HepG2 (cell line): ENCODE results near the gene VIM. TPM values are rescaled to one million over a fixed set of nuclear protein-coding genes. Genes with fewer than 3 reads are reported as not detected.

ENCODE experiments used
- ARNTL ChIP-seq: sonication (generic); formaldehyde crosslinking; IDR thresholded peaks from 2 replicates; pipeline ENCODE4 v1.4.0; 2020; ENCODE audit warnings: mild to moderate bottlenecking, missing genetic modification reagents
- FOXM1 ChIP-seq: sonication (generic); formaldehyde crosslinking; IDR thresholded peaks from 2 replicates; pipeline ENCODE4 v1.5.0; 2020; ENCODE audit warnings: missing genetic modification reagents
- GABPA ChIP-seq, 2 experiments: IDR thresholded peaks; 2 replicates each; pipeline ENCODE4 v1.6.1; 2011 to 2016; ENCODE audit warnings: low read depth in 2 of 2, low read length in 1 of 2, missing biosample characterization in 1 of 2, missing genetic modification characterization in 1 of 2
- HES4 ChIP-seq: sonication (generic); formaldehyde crosslinking; IDR thresholded peaks from 2 replicates; pipeline ENCODE4 v1.9.0; 2021; ENCODE audit warnings: mild to moderate bottlenecking, missing genetic modification reagents, borderline replicate concordance
- MIER2 ChIP-seq: IDR thresholded peaks from 2 replicates; pipeline ENCODE4 v1.6.1; 2016; ENCODE audit warnings: missing biosample characterization, missing genetic modification reagents
- NFYB ChIP-seq: sonication (generic); formaldehyde crosslinking; IDR thresholded peaks from 2 replicates; pipeline ENCODE4 v1.4.0; 2020; ENCODE audit warnings: missing genetic modification reagents
- NRL ChIP-seq: sonication (generic); formaldehyde crosslinking; IDR thresholded peaks from 2 replicates; pipeline ENCODE4 v1.5.0; 2020; ENCODE audit warnings: missing genetic modification reagents, mild to moderate bottlenecking, moderate library complexity, borderline replicate concordance
- PHF5A ChIP-seq: IDR thresholded peaks from one replicate; pipeline ENCODE4 v1.6.1; 2018; ENCODE audit warnings: low read depth, missing genetic modification reagents; ENCODE audit not compliant: unreplicated experiment
- RARA ChIP-seq: IDR thresholded peaks from 2 replicates; pipeline ENCODE4 v1.6.1; 2016; ENCODE audit warnings: missing genetic modification reagents, missing compliant biosample characterization
- SMARCC2 ChIP-seq: fragments of 450-650 bp; IDR thresholded peaks from 2 replicates; pipeline ENCODE4 v1.6.1; 2017; ENCODE audit warnings: antibody characterized with exemption, mild to moderate bottlenecking
- SRY ChIP-seq: sonication (generic); formaldehyde crosslinking; IDR thresholded peaks from 2 replicates; pipeline ENCODE4 v1.8.0; 2022; ENCODE audit warnings: mild to moderate bottlenecking, missing genetic modification reagents
- TBL1XR1 ChIP-seq: fragments of 150-350 bp; IDR thresholded peaks from 2 replicates; pipeline ENCODE4 v1.6.1; 2014; ENCODE audit warnings: borderline replicate concordance, low read length; ENCODE audit not compliant: partially characterized antibody
- ZFP36L2 ChIP-seq: sonication (generic); formaldehyde crosslinking; IDR thresholded peaks from 2 replicates; pipeline ENCODE4 v1.4.0; 2020; ENCODE audit warnings: missing genetic modification reagents
- ZNF224 ChIP-seq: sonication (generic); formaldehyde crosslinking; IDR thresholded peaks from 2 replicates; pipeline ENCODE4 v1.5.0; 2020; ENCODE audit warnings: mild to moderate bottlenecking, missing genetic modification reagents
- ZNF33B ChIP-seq: sonication (generic); formaldehyde crosslinking; IDR thresholded peaks from 2 replicates; pipeline ENCODE4 v1.5.1; 2020; ENCODE audit warnings: mild to moderate bottlenecking, missing genetic modification reagents
- ZNF382 ChIP-seq: sonication (generic); formaldehyde crosslinking; IDR thresholded peaks from 2 replicates; pipeline ENCODE4 v1.5.0; 2020; ENCODE audit warnings: missing genetic modification reagents, mild to moderate bottlenecking, borderline replicate concordance
- ZNF605 ChIP-seq: sonication (generic); formaldehyde crosslinking; IDR thresholded peaks from 2 replicates; pipeline ENCODE4 v1.8.0; 2022; ENCODE audit warnings: mild to moderate bottlenecking, missing genetic modification reagents
- ZNF607 ChIP-seq: sonication (generic); formaldehyde crosslinking; IDR thresholded peaks from 2 replicates; pipeline ENCODE4 v1.5.1; 2020; ENCODE audit warnings: missing genetic modification reagents, mild to moderate bottlenecking, borderline replicate concordance
- ZNF766 ChIP-seq: sonication (generic); formaldehyde crosslinking; IDR thresholded peaks from 2 replicates; pipeline ENCODE4 v1.5.0; 2020; ENCODE audit warnings: missing genetic modification reagents, borderline replicate concordance
- ZNF780A ChIP-seq: sonication (generic); formaldehyde crosslinking; IDR thresholded peaks from 2 replicates; pipeline ENCODE4 v1.8.0; 2022; ENCODE audit warnings: mild to moderate bottlenecking, missing genetic modification reagents, moderate library complexity
- polyA plus RNA-seq, 8 experiments: library from polyadenylated mRNA; depleted of rRNA in 3 of 8; stranded (reverse) in 7 of 8; unstranded in 1 of 8; fragments of >200 nt; fragmentation: Illumina TruSeq in 4 of 8; extraction: Trizol in 4 of 8; gene quantifications; 2 replicates each; pipeline versions ENCODE4 v1.2.1 to v1.2.3, GENCODE V29; 2011 to 2016; ENCODE audit warnings: low read depth in 4 of 8, missing spikeins in 1 of 8, mixed read lengths in 1 of 8; ENCODE audit not compliant: insufficient read depth in 1 of 8
- total RNA-seq, 5 experiments: library from RNA; depleted of rRNA; stranded (reverse); fragments of >200 nt; fragmentation: Illumina TruSeq; extraction: Trizol; gene quantifications; 2 replicates each; pipeline ENCODE4 v1.2.3, GENCODE V29; 2016; ENCODE audit warnings: low read depth in 1 of 5
- TF ChIP-seq, protein P1 (sequence below): sonication (generic); formaldehyde crosslinking; IDR thresholded peaks from 2 replicates; pipeline ENCODE4 v1.4.0; 2020; ENCODE audit warnings: missing genetic modification reagents, mild to moderate bottlenecking, borderline replicate concordance
- TF ChIP-seq, protein P2 (sequence below): sonication (generic); formaldehyde crosslinking; IDR thresholded peaks from 2 replicates; pipeline ENCODE4 v1.4.0; 2020; ENCODE audit warnings: low read depth, missing genetic modification reagents
- TF ChIP-seq, protein P3 (sequence below): sonication (generic); formaldehyde crosslinking; IDR thresholded peaks from 2 replicates; pipeline ENCODE4 v1.8.0; 2022; ENCODE audit warnings: mild to moderate bottlenecking, missing genetic modification reagents; ENCODE audit not compliant: insufficient replicate concordance

Gene VIM
- total and polyA plus RNA-seq, 2 of the 13 experiments (the other 11 are each of a cell fraction or from before 2014, with no cell fraction given), result not detected

DNA sequence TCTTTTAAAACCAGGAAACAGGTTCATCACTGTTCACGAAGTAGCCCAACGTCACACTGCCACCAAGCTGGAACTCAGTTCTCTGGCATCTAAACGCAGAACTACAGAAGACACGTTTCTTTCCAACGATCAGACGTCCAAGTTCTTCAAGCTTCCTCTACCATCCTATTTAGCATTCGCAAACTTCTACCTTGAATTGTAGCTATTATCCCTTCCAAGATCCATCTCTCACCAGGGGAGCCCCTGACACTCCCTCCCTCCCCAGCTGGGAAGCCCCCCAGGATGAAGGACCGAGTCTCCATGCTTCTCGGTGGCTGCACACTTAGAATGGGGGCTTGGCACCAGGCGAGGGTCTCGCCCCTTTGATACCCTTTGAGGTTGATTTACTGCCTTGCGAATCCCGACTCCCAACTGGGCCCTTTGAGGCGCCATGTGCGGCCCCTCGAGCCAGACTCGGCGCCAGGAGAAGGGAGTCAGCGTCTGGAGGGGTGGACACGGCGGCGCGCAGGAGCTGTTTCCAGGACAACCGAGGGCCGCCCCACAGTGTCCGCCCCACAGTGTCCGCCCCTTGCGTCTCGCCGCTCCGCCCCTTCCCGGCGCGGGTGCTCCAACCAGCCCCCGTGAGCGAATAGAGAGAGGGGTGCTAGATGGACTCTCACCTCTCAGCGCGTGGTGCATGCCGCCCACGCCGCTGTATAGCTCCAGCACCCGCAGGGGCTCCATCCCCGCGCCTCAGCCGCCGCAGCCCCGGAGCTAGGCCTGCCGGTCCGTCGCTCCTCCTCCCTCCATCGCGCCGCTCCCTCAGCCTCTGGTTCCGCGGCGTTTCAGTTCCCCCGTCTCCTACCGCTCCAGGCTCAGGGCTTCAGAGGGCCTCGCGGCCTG lies 26.9 kb upstream of the VIM start, which contains the start of gene TRDMT1 (continued):
- TF ChIP-seq, protein P1, sequence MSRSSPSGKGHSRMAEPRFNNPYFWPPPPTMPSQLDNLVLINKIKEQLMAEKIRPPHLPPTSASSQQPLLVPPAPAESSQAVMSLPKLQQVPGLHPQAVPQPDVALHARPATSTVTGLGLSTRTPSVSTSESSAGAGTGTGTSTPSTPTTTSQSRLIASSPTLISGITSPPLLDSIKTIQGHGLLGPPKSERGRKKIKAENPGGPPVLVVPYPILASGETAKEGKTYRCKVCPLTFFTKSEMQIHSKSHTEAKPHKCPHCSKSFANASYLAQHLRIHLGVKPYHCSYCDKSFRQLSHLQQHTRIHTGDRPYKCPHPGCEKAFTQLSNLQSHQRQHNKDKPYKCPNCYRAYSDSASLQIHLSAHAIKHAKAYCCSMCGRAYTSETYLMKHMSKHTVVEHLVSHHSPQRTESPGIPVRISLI (CRISPR knock-in tag), result no peak
- TF ChIP-seq ZNF382 (no peak), NFYB (CRISPR knock-in tag) (peak; percentile 41), MIER2 (CRISPR knock-in tag) (peak; percentile 74; the same call in 1 of the 2 replicates), ZNF780A (CRISPR knock-in tag) (peak; percentile 87), HES4 (peak; percentile 95), SRY (CRISPR knock-in tag) (peak; percentile 83; the same call in 1 of the 2 replicates), ZNF605 (CRISPR knock-in tag) (peak; percentile 87), ZNF607 (CRISPR knock-in tag) (peak; percentile 87), PHF5A (CRISPR knock-in tag) (peak; percentile 57), GABPA (IDR thresholded peaks at IDR 0.05; ENCODE audit: low read depth, low read length) (peak; percentile 84), GABPA (CRISPR knock-in tag; IDR thresholded peaks at IDR 0.05; ENCODE audit: low read depth) (peak; percentile 89), ARNTL (CRISPR knock-in tag) (0 out of 2 replicates have a peak, but pooled peaks have one; percentile 10), SMARCC2 (no peak), RARA (peak; percentile 34; the same call in 1 of the 2 replicates), FOXM1 (CRISPR knock-in tag) (no peak), ZFP36L2 (CRISPR knock-in tag) (no peak), ZNF766 (CRISPR knock-in tag) (peak; percentile 85; the same call in 1 of the 2 replicates), ZNF224 (CRISPR knock-in tag) (peak; percentile 81; the same call in 1 of the 2 replicates), TBL1XR1 (peak; percentile 70), NRL (peak; percentile 92), ZNF33B (peak; percentile 92)
- TF ChIP-seq, protein P2, sequence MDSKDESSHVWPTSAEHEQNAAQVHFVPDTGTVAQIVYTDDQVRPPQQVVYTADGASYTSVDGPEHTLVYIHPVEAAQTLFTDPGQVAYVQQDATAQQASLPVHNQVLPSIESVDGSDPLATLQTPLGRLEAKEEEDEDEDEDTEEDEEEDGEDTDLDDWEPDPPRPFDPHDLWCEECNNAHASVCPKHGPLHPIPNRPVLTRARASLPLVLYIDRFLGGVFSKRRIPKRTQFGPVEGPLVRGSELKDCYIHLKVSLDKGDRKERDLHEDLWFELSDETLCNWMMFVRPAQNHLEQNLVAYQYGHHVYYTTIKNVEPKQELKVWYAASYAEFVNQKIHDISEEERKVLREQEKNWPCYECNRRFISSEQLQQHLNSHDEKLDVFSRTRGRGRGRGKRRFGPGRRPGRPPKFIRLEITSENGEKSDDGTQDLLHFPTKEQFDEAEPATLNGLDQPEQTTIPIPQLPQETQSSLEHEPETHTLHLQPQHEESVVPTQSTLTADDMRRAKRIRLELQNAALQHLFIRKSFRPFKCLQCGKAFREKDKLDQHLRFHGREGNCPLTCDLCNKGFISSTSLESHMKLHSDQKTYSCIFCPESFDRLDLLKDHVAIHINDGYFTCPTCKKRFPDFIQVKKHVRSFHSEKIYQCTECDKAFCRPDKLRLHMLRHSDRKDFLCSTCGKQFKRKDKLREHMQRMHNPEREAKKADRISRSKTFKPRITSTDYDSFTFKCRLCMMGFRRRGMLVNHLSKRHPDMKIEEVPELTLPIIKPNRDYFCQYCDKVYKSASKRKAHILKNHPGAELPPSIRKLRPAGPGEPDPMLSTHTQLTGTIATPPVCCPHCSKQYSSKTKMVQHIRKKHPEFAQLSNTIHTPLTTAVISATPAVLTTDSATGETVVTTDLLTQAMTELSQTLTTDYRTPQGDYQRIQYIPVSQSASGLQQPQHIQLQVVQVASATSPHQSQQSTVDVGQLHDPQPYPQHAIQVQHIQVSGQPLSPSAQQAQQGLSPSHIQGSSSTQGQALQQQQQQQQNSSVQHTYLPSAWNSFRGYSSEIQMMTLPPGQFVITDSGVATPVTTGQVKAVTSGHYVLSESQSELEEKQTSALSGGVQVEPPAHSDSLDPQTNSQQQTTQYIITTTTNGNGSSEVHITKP (CRISPR knock-in tag), result peak; percentile 87
- TF ChIP-seq, protein P3, sequence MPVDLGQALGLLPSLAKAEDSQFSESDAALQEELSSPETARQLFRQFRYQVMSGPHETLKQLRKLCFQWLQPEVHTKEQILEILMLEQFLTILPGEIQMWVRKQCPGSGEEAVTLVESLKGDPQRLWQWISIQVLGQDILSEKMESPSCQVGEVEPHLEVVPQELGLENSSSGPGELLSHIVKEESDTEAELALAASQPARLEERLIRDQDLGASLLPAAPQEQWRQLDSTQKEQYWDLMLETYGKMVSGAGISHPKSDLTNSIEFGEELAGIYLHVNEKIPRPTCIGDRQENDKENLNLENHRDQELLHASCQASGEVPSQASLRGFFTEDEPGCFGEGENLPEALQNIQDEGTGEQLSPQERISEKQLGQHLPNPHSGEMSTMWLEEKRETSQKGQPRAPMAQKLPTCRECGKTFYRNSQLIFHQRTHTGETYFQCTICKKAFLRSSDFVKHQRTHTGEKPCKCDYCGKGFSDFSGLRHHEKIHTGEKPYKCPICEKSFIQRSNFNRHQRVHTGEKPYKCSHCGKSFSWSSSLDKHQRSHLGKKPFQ (CRISPR knock-in tag), result peak; percentile 78
